Natural killer cell (primary cell): ENCODE measurements around the gene MRPS25. TPM values are rescaled to one million over a fixed set of nuclear protein-coding genes. Genes with fewer than 3 reads are reported as not detected.

Experiments
- ATAC-seq, 3 donors: fragments of 150-1000 bp in 2 of 3; fragments of 200-7000 bp in 1 of 3; cut with Tn5 transposase; 1 replicate in 1 of 3; 2 replicates in 2 of 3; pipeline ENCODE4 v1.10.0; 2021; ENCODE audit warnings: mild to moderate bottlenecking in 2 of 3, moderate library complexity in 2 of 3
- DNase-seq, 2 donors: peaks; one replicate each; pipeline versions ENCODE4 v3.0.0 to v3.0.0-alpha.2; 2013 to 2021; ENCODE audit warnings: mixed read lengths in 1 of 2
- H3K27ac ChIP-seq: one replicate; pipeline ENCODE4 v1.5.1; 2013; ENCODE audit warnings: mild to moderate bottlenecking, low read length
- H3K27me3 ChIP-seq: one replicate; pipeline ENCODE4 v1.6.1; 2013; ENCODE audit warnings: low read length; ENCODE audit not compliant: control insufficient read depth, insufficient read depth
- H3K36me3 ChIP-seq: one replicate; pipeline ENCODE4 v1.6.1; 2013; ENCODE audit warnings: low read length; ENCODE audit not compliant: control insufficient read depth, insufficient read depth
- H3K4me1 ChIP-seq: one replicate; pipeline ENCODE4 v1.6.1; 2013; ENCODE audit warnings: low read length; ENCODE audit not compliant: control insufficient read depth, insufficient read depth
- H3K4me3 ChIP-seq: one replicate; pipeline ENCODE4 v1.5.1; 2013; ENCODE audit warnings: low read length
- H3K9me3 ChIP-seq: one replicate; pipeline ENCODE4 v1.6.1; 2013; ENCODE audit warnings: low read length; ENCODE audit not compliant: control insufficient read depth, insufficient read depth
- H3K27ac Mint-ChIP-seq, 2 donors: one replicate each; pipeline ENCODE4 v1.8.0; 2022; ENCODE audit warnings: mild to moderate bottlenecking in 2 of 2, mixed read lengths in 2 of 2, moderate library complexity in 1 of 2
- H3K27me3 Mint-ChIP-seq, 2 donors: one replicate each; pipeline ENCODE4 v1.8.0; 2022; ENCODE audit warnings: low read depth in 2 of 2, mixed read lengths in 2 of 2
- H3K36me3 Mint-ChIP-seq: one replicate; pipeline ENCODE4 v1.8.0; 2022; ENCODE audit warnings: mixed read lengths
- H3K4me1 Mint-ChIP-seq, 2 donors: one replicate each; pipeline ENCODE4 v1.8.0; 2022; ENCODE audit warnings: mixed read lengths in 2 of 2
- H3K4me3 Mint-ChIP-seq: one replicate; pipeline ENCODE4 v1.8.0; 2022; ENCODE audit warnings: mild to moderate bottlenecking, moderate library complexity, mixed read lengths
- H3K9me3 Mint-ChIP-seq, 2 donors: one replicate each; pipeline ENCODE4 v1.8.0; 2022; ENCODE audit warnings: mixed read lengths in 2 of 2
- CTCF ChIP-seq: fragments of 200-600 bp; IDR thresholded peaks from one replicate; pipeline ENCODE4 v1.8.0; 2022; ENCODE audit warnings: antibody characterized with exemption
- WGBS: methylation state at CpG from one replicate; pipeline ENCODE4 v1.1.7; 2013; ENCODE audit warnings: missing lambda C conversion rate; ENCODE audit not compliant: insufficient coverage; 5-methylcytosine and 5-hydroxymethylcytosine counted together
- intact Hi-C: fragments of 100-400 bp; cut with micrococcal nuclease; formaldehyde crosslinking; loops from one replicate; pipeline ENCODE4 v1.14.2; 2022
- total RNA-seq, 4 donors: library from RNA; stranded (reverse); fragments of 120-200 nt in 1 of 4; gene quantifications; one replicate each; pipeline versions ENCODE4 v1.2.3 to v1.2.4, GENCODE V29; 2013 to 2022

Gene MRPS25
- total RNA-seq, 3 donors from 2014 or later (not counting 1 experiment from before 2014, with no cell fraction given): 32.3 to 41.4 (median 41.4) TPM

DNA sequence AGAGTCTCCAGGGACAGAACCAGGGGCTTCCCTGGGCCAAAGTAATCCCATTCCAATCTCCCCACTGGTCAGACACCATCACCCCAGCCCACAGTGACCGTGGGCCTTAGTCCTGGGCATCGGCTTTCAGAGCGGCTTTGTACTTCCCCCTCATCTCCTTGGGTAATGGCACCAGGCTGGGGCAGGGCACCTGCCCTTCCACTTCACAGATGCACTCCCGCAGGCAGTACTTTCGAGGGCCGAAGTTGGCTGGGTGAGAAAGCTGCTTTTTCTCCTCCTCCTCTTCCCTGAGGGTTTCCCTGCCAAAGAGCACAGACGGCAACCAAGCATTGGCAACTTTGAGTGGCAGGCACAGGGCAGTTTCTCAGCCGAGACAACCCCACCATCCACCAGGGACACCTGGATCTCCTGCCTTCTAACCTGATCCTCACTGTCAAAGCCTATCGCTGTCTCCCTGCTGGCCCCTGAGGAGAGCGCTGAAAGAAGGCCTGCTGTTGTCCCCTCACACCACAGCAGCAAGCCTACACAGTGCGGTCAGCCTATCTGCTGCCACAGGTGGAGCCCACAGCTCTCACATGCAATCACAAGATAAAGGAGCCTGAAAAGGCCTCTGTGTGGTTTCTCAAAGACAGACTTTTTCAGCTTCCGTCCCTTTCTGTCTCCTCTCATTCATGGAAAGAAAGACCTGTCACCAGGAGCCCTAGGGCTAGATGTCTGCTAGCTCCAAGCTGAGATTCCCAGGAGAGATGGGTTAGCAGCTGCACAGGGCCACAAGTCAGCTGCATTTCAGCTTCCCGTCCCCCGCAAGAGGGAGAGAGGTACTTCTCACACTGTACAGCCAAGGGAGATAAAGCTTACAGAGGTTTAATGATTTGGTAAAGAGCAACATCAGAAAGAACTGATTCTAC, 12.5 kb downstream of the MRPS25 start:
- H3K36me3 Mint-ChIP-seq: no peaks in the 10 kb centered on the region
- Histone ChIP-seq H3K4me3 (no peak overlapping the region), H3K36me3 (peaks cover 32% of the 10 kb centered on the region), H3K9me3 (no peaks in the 10 kb centered on the region), H3K4me1 (peaks cover 28% of the 10 kb centered on the region), H3K27me3 (no peaks in the 10 kb centered on the region), H3K27ac (no peak overlapping the region)
- H3K27ac Mint-ChIP-seq: peak overlapping the region in 1 of 2 donors; percentile 60
- H3K4me3 Mint-ChIP-seq: no peak overlapping the region
- peaks cover 0 to 2% of the 10 kb centered on the region in 2 donors for H3K9me3 Mint-ChIP-seq
- ATAC-seq (peak in 2 of 3 donors; percentile 18 to 28), DNase-seq (no peak)
- intact Hi-C loops: no loop called here
- no peaks in the 10 kb centered on the region for H3K27me3 Mint-ChIP-seq
- WGBS: 90% methylated on average over 14 of the region's 14 CpGs
- peaks cover 11 to 41% of the 10 kb centered on the region in 2 donors for H3K4me1 Mint-ChIP-seq
- no peak for TF ChIP-seq CTCF

- Mint-ChIP-seq H3K9me3 (peaks cover 0 to 2% of the 10 kb centered on the region in 2 donors), H3K27ac (peak overlapping the region in 1 of 2 donors; percentile 33), H3K4me1 (peaks cover 11 to 35% of the 10 kb centered on the region in 2 donors), H3K4me3 (no peak overlapping the region), H3K27me3 (no peaks in the 10 kb centered on the region), H3K36me3 (no peaks in the 10 kb centered on the region)
- DNase-seq (peak; percentile 23 to 60), ATAC-seq (peak; percentile 58 to 68 (median 66))
- intact Hi-C loops: loop anchor here (1.0 kb wide), 1 partner anchor 14 kb away; the partner anchor contains the start of gene MRPS25
- Histone ChIP-seq H3K36me3 (peaks cover 41% of the 10 kb centered on the region), H3K4me3 (no peak overlapping the region), H3K27ac (peak overlapping the region; percentile 18), H3K9me3 (no peaks in the 10 kb centered on the region), H3K4me1 (peaks cover 28% of the 10 kb centered on the region), H3K27me3 (no peaks in the 10 kb centered on the region)
- TF ChIP-seq CTCF: peak; percentile 69
- WGBS: 83% methylated on average over 1 of the region's 1 CpG
Measured at GRCh38 chr3:15051531-15051930, 13.6 kb downstream of the MRPS25 start.

DNA sequence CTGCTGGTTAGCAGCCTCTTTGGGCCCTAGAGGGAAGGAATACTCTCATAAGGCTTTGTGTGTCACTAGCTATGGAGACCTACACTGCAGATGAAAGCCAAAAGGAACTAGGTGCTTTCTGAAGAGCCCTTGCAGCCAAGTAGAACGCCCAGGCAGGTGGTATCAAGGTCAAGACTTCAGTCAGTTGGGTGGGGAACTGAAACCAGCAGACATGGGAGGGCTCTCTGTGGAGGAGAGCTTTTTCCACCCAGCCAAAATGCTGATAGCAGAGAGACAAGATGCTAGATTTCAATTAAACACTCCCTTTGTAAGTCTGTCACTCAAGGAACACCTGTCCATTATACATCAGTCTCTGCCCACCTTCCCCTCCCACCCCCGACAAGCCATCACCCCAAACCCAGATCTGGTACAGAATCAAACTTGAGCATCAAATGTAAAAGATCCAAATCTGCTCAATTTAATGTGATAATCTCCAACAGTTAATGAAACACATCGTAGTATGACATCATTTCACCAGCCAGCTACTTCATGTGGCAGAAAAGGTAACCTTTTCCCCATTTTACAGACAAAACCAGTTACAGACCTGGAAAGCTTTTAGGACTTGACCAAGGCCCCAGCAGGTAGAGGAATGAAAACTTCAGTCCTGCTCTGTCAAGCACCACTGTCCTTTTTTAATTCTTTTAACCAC, 14.6 kb downstream of the MRPS25 start:
- peak overlapping the region in 1 of 2 donors; percentile 51 for H3K27ac Mint-ChIP-seq
- peak overlapping the region; percentile 34 for H3K27ac ChIP-seq
- H3K4me1 ChIP-seq: peaks cover 25% of the 10 kb centered on the region
- H3K27me3 Mint-ChIP-seq: no peaks in the 10 kb centered on the region
- no peaks in the 10 kb centered on the region for H3K36me3 Mint-ChIP-seq
- WGBS: 64% methylated on average over 3 of the region's 3 CpGs
- ATAC-seq (no peak), DNase-seq (no peak)
- no peak for TF ChIP-seq CTCF
- peaks cover 0 to 2% of the 10 kb centered on the region in 2 donors for H3K9me3 Mint-ChIP-seq
- no peak overlapping the region for H3K4me3 Mint-ChIP-seq
- intact Hi-C loops: loop anchor here (1.0 kb wide), 1 partner anchor 15 kb away; the partner anchor contains the start of gene MRPS25
- H3K9me3 ChIP-seq: no peaks in the 10 kb centered on the region
- H3K27me3 ChIP-seq: no peaks in the 10 kb centered on the region
- no peak overlapping the region for H3K4me3 ChIP-seq
- H3K36me3 ChIP-seq: peaks cover 46% of the 10 kb centered on the region
- H3K4me1 Mint-ChIP-seq: peaks cover 10 to 35% of the 10 kb centered on the region in 2 donors
